Endothelial cell of umbilical vein (primary cell): Measurements from ENCODE around the gene CASP9. TPM values are rescaled to one million over a fixed set of nuclear protein-coding genes. Genes with fewer than 3 reads are reported as not detected.

Source experiments
- BruUV-seq: library from RNA; stranded (reverse); fragments of 400-500 nt; replicated peaks from 2 replicates; lab custom pipeline; 2021; lab: Mats Ljungman, UMichigan
- CTCF ChIA-PET: fragments of 300-600, 350-600 bp; sonication (Branson Sonifier 250); formaldehyde crosslinking; loops from one replicate; lab custom pipeline; 2021; ENCODE audit warnings: antibody characterized with exemption, inconsistent platforms; lab: Charles Lee
- POLR2A ChIA-PET: fragments of 300-600, 350-600 bp; sonication (Branson Sonifier 250); formaldehyde crosslinking; loops from one replicate; lab custom pipeline; 2021; ENCODE audit warnings: antibody characterized with exemption, inconsistent platforms; lab: Charles Lee
- DNase-seq: peaks from one replicate; pipeline ENCODE4 v3.0.0-alpha.2; 2011; ENCODE audit warnings: low read depth, low spot score
- FAIRE-seq: peaks from 2 replicates; lab custom pipeline; 2011; peaks lifted over from hg19 to GRCh38; lab: Jason Lieb, UNC
- H2AFZ ChIP-seq: 2 replicates; pipeline ENCODE4 v1.6.0; 2012; ENCODE audit warnings: low read depth, low read length, control low read depth, inconsistent platforms
- H3K27ac ChIP-seq: 2 replicates; pipeline ENCODE4 v1.5.1; 2011; ENCODE audit warnings: low read depth, mild to moderate bottlenecking, control low read depth, low read length, moderate library complexity; ENCODE audit not compliant: insufficient read depth
- H3K27me3 ChIP-seq, 2 experiments: 2 replicates each; pipeline versions ENCODE4 v1.6.0 to v1.6.1; 2011; ENCODE audit warnings: low read length in 2 of 2, mixed read lengths in 1 of 2; ENCODE audit not compliant: control insufficient read depth in 2 of 2, insufficient read depth in 2 of 2
- H3K36me3 ChIP-seq, 2 experiments: 2 replicates in 1 of 2; 3 replicates in 1 of 2; pipeline ENCODE4 v1.5.1; 2011; ENCODE audit warnings: low read length in 2 of 2, mild to moderate bottlenecking in 1 of 2, moderate library complexity in 1 of 2; ENCODE audit not compliant: control insufficient read depth in 2 of 2, insufficient read depth in 2 of 2; ENCODE audit errors: extremely low read depth in 1 of 2
- H3K4me1 ChIP-seq: 3 replicates; pipeline ENCODE4 v1.5.1; 2011; ENCODE audit warnings: mild to moderate bottlenecking, low read length; ENCODE audit not compliant: control insufficient read depth, insufficient read depth; ENCODE audit errors: extremely low read depth
- H3K4me2 ChIP-seq: 2 replicates; pipeline ENCODE4 v1.6.1; 2011; ENCODE audit warnings: low read length, control low read depth, mixed read lengths; ENCODE audit not compliant: insufficient read depth
- H3K4me3 ChIP-seq, 3 experiments: fragments of 200-600 bp in 1 of 3; sonication (generic), shearing (Covaris generic) in 1 of 3; replicated peaks in 1 of 3; 2 replicates each; pipeline ENCODE4 v1.5.1; 2011 to 2016; ENCODE audit warnings: control low read depth in 3 of 3, low read length in 3 of 3, mild to moderate bottlenecking in 2 of 3, inconsistent platforms in 1 of 3, low read depth in 1 of 3, moderate library complexity in 1 of 3; ENCODE audit not compliant: insufficient read depth in 1 of 3
- H3K79me2 ChIP-seq: 2 replicates; pipeline ENCODE4 v1.6.0; 2012; ENCODE audit warnings: low read length, inconsistent platforms; ENCODE audit not compliant: control insufficient read depth, insufficient read depth
- H3K9ac ChIP-seq: replicated peaks from 2 replicates; pipeline ENCODE3; 2011; ENCODE audit warnings: low read length, control low read depth; ENCODE audit not compliant: insufficient read depth; ENCODE audit errors: extremely low read depth
- H3K9me1 ChIP-seq: replicated peaks from 3 replicates; pipeline ENCODE4 v1.6.0; 2011; ENCODE audit warnings: mild to moderate bottlenecking, low read length; ENCODE audit not compliant: control insufficient read depth, insufficient read depth; ENCODE audit errors: extremely low read depth
- H3K9me3 ChIP-seq: replicated peaks from 2 replicates; pipeline ENCODE4 v1.5.1; 2012; ENCODE audit warnings: low read length, inconsistent platforms; ENCODE audit not compliant: control insufficient read depth, insufficient read depth
- H4K20me1 ChIP-seq: replicated peaks from 2 replicates; pipeline ENCODE3; 2011; ENCODE audit warnings: mild to moderate bottlenecking, low read length; ENCODE audit not compliant: control insufficient read depth, insufficient read depth; ENCODE audit errors: extremely low read depth
- CTCF ChIP-seq, 2 donors: IDR thresholded peaks; 1 replicate in 1 of 2; 2 replicates in 1 of 2; pipeline ENCODE4 v1.5.1; 2011; ENCODE audit warnings: low read length in 2 of 2, mild to moderate bottlenecking in 2 of 2, moderate library complexity in 2 of 2, control low read depth in 1 of 2, inconsistent platforms in 1 of 2, low read depth in 1 of 2; ENCODE audit not compliant: insufficient read depth in 1 of 2; ENCODE audit errors: extremely low read depth in 1 of 2
- EZH2 ChIP-seq: IDR thresholded peaks from 2 replicates; pipeline ENCODE4 v1.6.1; 2012; ENCODE audit warnings: borderline replicate concordance, low read depth, mild to moderate bottlenecking, moderate library complexity, low read length, inconsistent platforms; ENCODE audit not compliant: severe bottlenecking
- FOS ChIP-seq: IDR thresholded peaks from 2 replicates; pipeline ENCODE4 v1.6.1; 2011; ENCODE audit warnings: mild to moderate bottlenecking, low read length, moderate library complexity, borderline replicate concordance; ENCODE audit not compliant: insufficient read depth
- GATA2 ChIP-seq: IDR thresholded peaks from 2 replicates; pipeline ENCODE4 v1.7.0; 2011; ENCODE audit warnings: low read depth, mild to moderate bottlenecking, moderate library complexity, mixed read lengths, low read length; ENCODE audit not compliant: insufficient read length, insufficient read depth
- JUN ChIP-seq: IDR thresholded peaks from 2 replicates; pipeline ENCODE4 v1.6.1; 2011; ENCODE audit warnings: borderline replicate concordance, low read depth; ENCODE audit not compliant: insufficient read length, insufficient read depth
- MAX ChIP-seq: IDR thresholded peaks from 2 replicates; pipeline ENCODE4 v1.6.1; 2011; ENCODE audit not compliant: insufficient read depth, insufficient read length
- MYC ChIP-seq: IDR thresholded peaks from one replicate; pipeline ENCODE4 v1.6.1; 2011; ENCODE audit warnings: mild to moderate bottlenecking, low read depth, low read length
- POLR2A ChIP-seq: IDR thresholded peaks from 2 replicates; pipeline ENCODE4 v1.6.1; 2012; ENCODE audit warnings: low read depth, mild to moderate bottlenecking, control low read depth, low read length
- POLR2AphosphoS5 ChIP-seq: IDR thresholded peaks from 2 replicates; pipeline ENCODE4 v1.6.1; 2012; ENCODE audit warnings: low read depth, mild to moderate bottlenecking, control low read depth, low read length, moderate library complexity; ENCODE audit not compliant: insufficient read depth
- dilution Hi-C: fragments of 300-500 bp; cut with MboI; formaldehyde crosslinking; loops from one replicate; pipeline ENCODE4 v1.15.0; 2019; ENCODE audit warnings: low sequenced_read_pairs; ENCODE audit not compliant: extremely low pct_ligation_motif_present
- intact Hi-C: fragments of 100-400 bp; cut with micrococcal nuclease; formaldehyde crosslinking; loops from one replicate; pipeline ENCODE4 v1.10.0; 2022
- polyA plus RNA-seq, 4 experiments: library from polyadenylated mRNA; depleted of rRNA in 3 of 4; stranded (reverse) in 3 of 4; unstranded in 1 of 4; fragments of >200 nt; gene quantifications; 2 replicates each; pipeline versions ENCODE4 v1.2.1 to v1.2.3, GENCODE V29; 2011 to 2012; ENCODE audit warnings: missing spikeins in 1 of 4
- total RNA-seq: library from RNA; stranded (reverse); gene quantifications from 2 replicates; pipeline ENCODE4 v1.2.3, GENCODE V29; 2021

CASP9 gene
- total and polyA plus RNA-seq, 2 donors (not counting 3 experiments of a cell fraction or from before 2014, with no cell fraction given), result 10.5 to 14.1 TPM

- POLR2A ChIA-PET, result no interaction called here
- TF ChIP-seq POLR2A (no peak), FOS (no peak), CTCF (IDR thresholded peaks at IDR 0.05; ENCODE audit: extremely low read depth in 1 of 2, insufficient read depth in 1 of 2, low read depth in 1 of 2, low read length in 2 of 2) (no peak), MYC (no peak), JUN (no peak), GATA2 (no peak), EZH2 (no peak), MAX (no peak), POLR2AphosphoS5 (no peak)
- Histone ChIP-seq H4K20me1 (no peaks in the 10 kb centered on the region), H3K9me1 (no peaks in the 10 kb centered on the region), H3K27ac (peak overlapping the region; percentile 37), H3K4me3 (peak overlapping the region in 2 of 3 experiments; percentile 16 to 74), H3K27me3 (no peaks in the 10 kb centered on the region), H3K4me2 (peak overlapping the region; percentile 68), H3K79me2 (peaks cover 11% of the 10 kb centered on the region), H3K9me3 (no peaks in the 10 kb centered on the region), H3K36me3 (no peaks in the 10 kb centered on the region), H2AFZ (peak overlapping the region; percentile 96), H3K9ac (peak overlapping the region; percentile 22), H3K4me1 (peaks cover 24% of the 10 kb centered on the region)
- dilution Hi-C loops, result no loop called here
- FAIRE-seq (no peak), DNase-seq (no peak)
- intact Hi-C loops, result loop anchor here (1.0 to 10.0 kb wide), 3 partner anchors 77 to 319 kb away; partner anchors contain the start of genes DDI2 and SPEN
- BruUV-seq, result no TSS peak
- CTCF ChIA-PET, result interaction anchor here (1.3 kb wide), 1 partner anchor 203 kb away, joined by 3 read pairs; no protein-coding TSS in a partner anchor
These were observed 2.0 kb upstream of the CASP9 start for GRCh38 chr1:15526021-15526489.
